HG02852 (cell line): ENCODE results near the gene UBE4B.
A peak's percentile ranks its signal among the peaks of the same experiment; 100 is the strongest.
"Not testable (repeated sequence)": the region's sequence is repeated elsewhere in the genome, so short reads cannot be mapped to it uniquely, and the experiment has no call there.

Source experiments
- ATAC-seq: cut with Tn5 transposase; IDR thresholded peaks from one replicate; pipeline ENCODE4 v1.9.1; 2021; ENCODE audit warnings: mild to moderate bottlenecking, moderate library complexity; ENCODE audit not compliant: unreplicated experiment

Gene UBE4B

GRCh38 chr1:10070206-10070605 is 37.4 kb downstream of the UBE4B start:
- no peak for ATAC-seq

DNA sequence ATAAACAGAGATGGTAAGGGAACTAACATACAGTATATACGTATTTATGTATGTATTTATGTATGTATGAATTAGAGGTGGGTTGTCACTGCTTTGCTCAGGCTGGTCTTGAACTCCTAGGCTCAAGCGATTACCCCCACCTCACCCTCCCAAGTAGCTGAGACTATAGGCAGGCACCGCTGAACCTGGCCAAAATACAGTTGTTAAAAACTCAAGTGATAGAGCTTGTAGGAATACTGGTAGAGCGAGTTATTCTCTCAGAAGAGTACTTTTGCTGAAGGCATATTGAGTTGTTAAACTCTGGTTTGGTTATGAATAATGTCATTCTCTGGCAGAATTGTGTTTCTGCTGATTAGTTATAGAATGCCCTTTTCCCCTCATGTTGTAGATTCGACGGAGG is 38.9 kb downstream of the UBE4B start:
- ATAC-seq: no peak

GRCh38 chr1:10073371-10073770 is 40.6 kb downstream of the UBE4B start:
- not testable (repeated sequence) for ATAC-seq

DNA sequence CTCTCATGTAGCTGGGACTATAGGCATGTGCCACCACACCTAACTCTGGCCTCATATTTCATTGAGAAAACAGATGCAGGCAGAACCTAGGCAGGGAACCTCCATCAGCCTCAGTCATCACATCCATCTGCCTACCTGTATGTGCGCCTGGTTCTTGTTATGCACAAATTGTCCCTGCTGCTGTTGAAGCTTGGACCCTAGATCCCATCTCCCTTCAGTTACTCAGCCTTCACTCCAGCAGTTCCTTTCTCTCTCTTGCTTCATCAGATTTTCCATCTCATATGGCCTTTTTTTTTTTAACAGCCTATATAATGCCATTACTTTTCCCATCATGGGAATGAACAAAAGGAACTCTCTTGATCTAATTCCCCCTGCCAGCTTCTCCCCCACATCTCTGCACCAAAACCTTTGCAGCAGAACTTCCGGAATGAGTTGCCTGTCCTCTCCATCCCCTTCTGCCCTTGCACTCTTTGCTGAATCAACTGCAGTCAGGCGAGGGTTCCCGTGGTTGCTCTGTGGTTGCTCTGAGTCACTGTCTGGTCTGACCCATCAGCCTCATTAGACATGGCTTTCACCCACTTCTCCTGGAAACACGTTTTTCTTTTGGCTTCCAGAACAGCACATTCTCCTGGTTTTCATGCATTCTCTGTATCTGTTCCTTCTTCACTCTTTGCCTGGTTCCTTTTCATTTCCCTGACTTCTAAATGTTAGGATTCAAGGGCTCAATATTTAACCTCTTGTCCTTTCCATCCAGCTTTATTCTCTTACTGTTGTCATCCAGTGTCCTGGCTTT is 41.5 kb downstream of the UBE4B start:
- ATAC-seq: peak; percentile 57

DNA sequence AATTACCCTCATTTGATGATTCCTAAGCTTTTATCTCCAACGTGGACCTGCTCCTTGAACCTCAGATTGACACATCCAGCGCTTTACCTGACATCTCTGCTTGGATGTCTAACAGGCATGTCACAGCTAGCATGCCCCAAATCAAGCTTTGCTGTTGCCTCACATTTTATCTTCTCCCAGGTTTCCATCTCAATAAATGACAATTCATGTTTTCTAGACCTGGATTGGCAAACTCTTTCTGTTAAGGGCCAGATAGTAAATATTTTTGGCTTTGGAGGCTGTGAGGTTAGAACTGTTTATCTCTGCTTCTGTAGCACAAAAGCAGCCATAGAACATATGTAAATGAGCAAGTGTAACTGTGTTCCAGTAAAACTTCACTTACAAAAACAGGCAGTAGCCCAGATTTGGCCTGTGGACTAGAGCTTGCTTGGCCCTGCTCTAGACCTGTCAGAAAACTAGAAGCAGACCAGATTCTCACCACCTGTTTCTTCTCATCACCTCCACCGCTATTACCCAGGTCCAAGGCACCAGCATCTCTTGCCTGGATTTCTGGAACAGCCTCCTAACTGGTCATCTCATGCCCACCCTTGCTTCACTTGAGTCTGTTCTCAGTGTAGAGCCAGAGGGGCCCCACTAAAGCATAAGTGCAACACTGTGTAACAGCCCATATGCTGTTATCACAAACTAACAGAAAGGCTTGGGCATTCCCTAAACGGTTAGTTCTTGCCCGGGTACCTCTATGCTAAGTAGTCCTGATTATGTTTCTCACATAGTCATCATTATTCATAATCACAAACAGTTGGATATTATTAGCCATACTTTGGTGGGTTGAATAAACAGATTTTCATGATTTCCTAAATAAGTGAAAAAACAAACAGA is 42.3 kb downstream of the UBE4B start:
- ATAC-seq: no peak

DNA sequence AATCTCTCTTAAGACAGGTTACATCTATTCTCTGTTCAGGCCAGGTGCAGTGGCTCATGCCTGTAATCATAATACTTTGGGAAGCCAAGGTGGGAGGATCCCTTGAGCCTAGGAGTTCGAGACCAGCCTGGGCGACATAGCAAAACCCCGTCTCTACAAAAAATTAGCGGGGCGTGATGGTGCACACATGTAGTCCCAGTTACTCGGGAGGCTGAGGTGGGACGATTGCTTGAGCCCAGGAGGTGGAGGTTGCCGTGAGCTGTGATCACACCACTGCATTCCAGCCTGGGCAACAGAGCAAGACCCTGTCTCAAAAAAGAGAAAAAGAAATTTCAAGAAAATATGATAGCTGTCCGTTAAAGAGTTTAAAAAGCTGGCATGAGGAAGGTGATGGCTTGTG is 43.0 kb downstream of the UBE4B start:
- no peak for ATAC-seq

DNA sequence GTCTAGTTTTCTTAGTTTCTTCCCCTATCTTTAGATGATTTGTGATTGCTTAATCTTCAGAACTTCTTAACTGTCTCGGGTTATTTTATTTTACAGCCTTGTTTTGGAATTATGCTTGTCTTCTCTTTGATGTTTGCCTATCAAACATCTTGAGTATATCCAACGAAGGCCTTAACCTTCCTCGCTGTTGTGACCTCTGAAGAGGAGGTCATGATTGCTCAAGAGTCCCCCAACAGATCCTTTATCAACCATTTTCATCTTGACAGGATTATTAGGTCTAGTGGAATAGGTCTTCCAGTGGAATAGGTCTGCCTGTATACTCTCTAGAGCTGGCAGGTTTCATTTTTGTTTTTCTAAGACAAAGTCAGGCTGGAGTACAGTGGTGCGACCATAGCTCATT is 45.7 kb downstream of the UBE4B start:
- ATAC-seq: no peak

DNA sequence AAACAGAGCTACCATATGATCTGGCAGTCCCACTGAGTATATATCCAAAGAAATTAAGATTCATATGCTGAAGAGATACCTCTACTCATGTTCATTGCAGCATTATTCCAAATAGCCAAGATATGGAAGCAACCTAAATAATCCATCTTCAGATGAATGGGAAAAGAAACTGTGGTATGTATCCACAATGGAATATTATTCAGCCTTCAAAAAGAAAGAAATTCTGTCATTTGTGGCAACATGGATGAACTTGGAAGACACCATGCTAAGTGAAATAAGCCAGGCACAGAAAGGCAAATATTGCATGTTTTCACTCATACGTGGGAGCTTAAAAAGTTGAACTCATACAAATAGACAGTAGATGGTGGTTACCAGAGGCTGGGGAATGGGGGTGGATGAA is 47.8 kb downstream of the UBE4B start:
- ATAC-seq: no peak

DNA sequence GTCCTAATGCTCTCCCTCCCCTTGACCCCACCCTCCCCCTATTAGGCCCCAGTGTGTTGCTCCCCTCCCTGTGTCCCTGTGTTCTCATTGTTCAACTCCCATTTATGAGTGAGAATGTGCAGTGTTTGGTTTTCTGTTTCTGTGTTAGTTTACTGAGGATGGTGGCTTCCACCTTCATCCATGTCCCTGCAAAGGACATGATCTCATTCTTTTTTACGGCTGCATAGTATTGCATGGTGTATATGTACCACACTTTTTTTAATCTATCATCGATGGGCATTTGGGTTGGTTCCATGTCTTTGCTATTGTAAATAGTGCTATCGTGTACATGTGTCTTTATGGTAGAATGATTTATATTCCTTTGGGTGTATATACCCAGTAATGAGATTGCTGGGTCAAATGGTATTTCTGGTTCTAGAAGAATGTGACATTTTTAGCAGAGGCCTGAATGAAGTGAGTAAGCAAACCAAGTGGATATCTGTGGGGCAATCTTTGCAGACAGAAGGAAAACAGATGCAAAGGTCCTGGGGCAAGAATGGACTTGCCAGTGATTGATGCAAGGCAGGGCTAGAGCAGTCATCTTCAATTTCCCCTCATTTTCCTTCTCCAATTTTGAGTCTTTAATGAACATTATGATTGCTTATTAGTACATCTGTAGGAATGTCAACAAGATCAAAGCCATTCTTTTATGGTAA is 50.2 kb downstream of the UBE4B start:
- no peak for ATAC-seq

GRCh38 chr1:10084045-10084444 is 51.3 kb downstream of the UBE4B start:
- no peak for ATAC-seq

DNA sequence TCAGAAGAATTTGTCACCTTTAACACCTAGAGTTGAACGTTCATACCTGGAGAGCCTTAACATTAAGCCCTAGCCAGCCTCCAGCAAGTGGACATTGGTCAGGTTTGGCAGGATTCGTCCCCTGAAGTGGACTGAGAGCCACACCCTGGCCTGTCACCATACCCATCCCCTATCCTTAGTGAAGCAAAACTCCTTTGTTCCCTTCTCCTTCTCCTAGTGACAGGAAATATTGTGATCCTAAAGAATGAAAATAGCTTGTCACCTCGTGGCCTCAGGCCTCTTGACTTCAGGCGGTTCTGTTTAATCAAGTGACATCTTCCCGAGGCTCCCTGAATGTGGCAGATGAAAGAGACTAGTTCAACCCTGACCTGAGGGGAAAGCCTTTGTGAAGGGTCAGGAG is 52.3 kb downstream of the UBE4B start:
- no peak for ATAC-seq

GRCh38 chr1:10087210-10087609 is 54.5 kb downstream of the UBE4B start:
- no peak for ATAC-seq

DNA sequence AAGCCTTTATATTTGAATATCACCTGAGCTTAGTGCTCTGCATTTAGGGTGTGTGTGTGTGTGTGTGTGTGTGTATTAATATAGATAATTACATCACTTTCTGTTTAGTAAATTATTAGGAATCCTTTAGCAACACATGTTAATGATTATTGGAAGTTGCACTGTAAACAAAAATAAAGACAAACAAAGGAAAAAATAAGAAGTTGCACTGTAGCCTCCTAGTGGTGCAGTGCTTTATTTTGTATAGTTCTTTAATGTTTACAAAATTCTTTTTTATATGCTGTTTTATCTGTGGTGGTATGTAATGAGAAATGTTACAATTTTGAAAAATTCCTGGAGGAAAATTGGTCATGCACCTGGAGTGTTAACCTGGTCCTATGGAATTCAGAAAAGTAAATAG is 69.2 kb downstream of the UBE4B start:
- ATAC-seq: no peak

DNA sequence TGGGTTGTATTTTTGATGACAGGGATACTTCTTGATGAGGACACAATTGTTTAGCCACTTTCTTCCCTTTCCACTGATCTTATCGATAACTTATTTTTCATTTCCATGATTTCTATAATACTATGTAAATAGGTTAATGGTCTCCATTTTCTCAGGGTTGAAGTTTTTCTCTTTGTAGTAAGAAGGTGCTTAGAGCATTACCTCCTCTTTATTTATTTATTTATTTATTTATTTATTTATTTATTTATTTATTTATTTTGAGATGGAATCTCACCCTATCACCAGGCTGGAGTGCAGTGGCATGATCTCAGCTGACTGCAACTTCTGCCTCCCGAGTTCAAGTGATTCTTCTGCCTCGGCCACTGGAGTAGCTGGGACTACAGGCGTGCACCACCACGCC is 70.4 kb downstream of the UBE4B start:
- no peak for ATAC-seq

- ATAC-seq: no peak
Measured at GRCh38 chr1:10104834-10105233, 72.1 kb downstream of the UBE4B start.

- no peak for ATAC-seq
Measured at GRCh38 chr1:10105484-10105883, 72.7 kb downstream of the UBE4B start.

GRCh38 chr1:10106241-10106640 is 73.5 kb downstream of the UBE4B start:
- ATAC-seq: no peak

- no peak for ATAC-seq
Measured at GRCh38 chr1:10106756-10107475, 74.2 kb downstream of the UBE4B start.

- not testable (repeated sequence) for ATAC-seq
Measured at GRCh38 chr1:10107476-10107847, 74.7 kb downstream of the UBE4B start.

GRCh38 chr1:10108134-10108663 is 75.4 kb downstream of the UBE4B start:
- no peak for ATAC-seq
